Suprapubic skin (tissue), 4 donors: ENCODE data around the gene GULP1. TPM values are rescaled to one million over a fixed set of nuclear protein-coding genes. Genes with fewer than 3 reads are reported as not detected.
"Not testable (repeated sequence)": the region's sequence is repeated elsewhere in the genome, so short reads cannot be mapped to it uniquely, and the experiment has no call there.

Source experiments
- DNase-seq, 2 donors: peaks; one replicate each; pipeline ENCODE4 v3.0.0-alpha.2; 2019; ENCODE audit warnings: low spot score in 2 of 2
- H3K27ac ChIP-seq: fragments of 200-600 bp; sonication (generic); one replicate; pipeline ENCODE4 v1.5.1; 2019
- H3K27me3 ChIP-seq: fragments of 200-600 bp; sonication (generic); one replicate; pipeline ENCODE4 v1.5.1; 2019
- H3K36me3 ChIP-seq: fragments of 200-600 bp; sonication (generic); one replicate; pipeline ENCODE4 v1.5.1; 2019
- H3K4me1 ChIP-seq: fragments of 200-600 bp; sonication (generic); one replicate; pipeline ENCODE4 v1.5.1; 2019
- H3K4me3 ChIP-seq: fragments of 200-600 bp; sonication (generic); one replicate; pipeline ENCODE4 v1.5.1; 2019; ENCODE audit warnings: mild to moderate bottlenecking
- H3K9me3 ChIP-seq: fragments of 200-600 bp; sonication (generic); one replicate; pipeline ENCODE4 v1.5.1; 2019
- CTCF ChIP-seq, 2 donors: fragments of 200-600 bp in 1 of 2; fragments of 450-650 bp in 1 of 2; sonication (generic) in 1 of 2; IDR thresholded peaks; one replicate each; pipeline ENCODE4 v1.5.1; 2016 to 2019; ENCODE audit warnings: antibody characterized with exemption in 2 of 2, mild to moderate bottlenecking in 1 of 2, moderate library complexity in 1 of 2
- EP300 ChIP-seq: sonication (generic); formaldehyde crosslinking; IDR thresholded peaks from one replicate; pipeline ENCODE4 v1.6.1; 2017; ENCODE audit warnings: antibody characterized with exemption
- POLR2A ChIP-seq, 2 donors: fragments of 450-650 bp; IDR thresholded peaks; one replicate each; pipeline ENCODE4 v1.6.1; 2017; ENCODE audit warnings: antibody characterized with exemption in 2 of 2, mild to moderate bottlenecking in 2 of 2, moderate library complexity in 2 of 2
- POLR2AphosphoS5 ChIP-seq, 3 donors: sonication (generic); formaldehyde crosslinking; IDR thresholded peaks; one replicate each; pipeline ENCODE4 v1.6.1; 2017; ENCODE audit warnings: antibody characterized with exemption in 3 of 3
- WGBS: methylation state at CpG from one replicate; pipeline ENCODE4 v1.1.5; 2018; 5-methylcytosine and 5-hydroxymethylcytosine counted together
- total RNA-seq, 4 donors: library from RNA; depleted of rRNA; stranded (reverse); fragments of >200 nt; gene quantifications; one replicate each; pipeline ENCODE4 v1.1.0, GENCODE V29; 2016

GULP1 gene
- total RNA-seq, 4 donors from 2014 or later: 14.3 to 21.3 (median 17.5) TPM

GRCh38 chr2:188280811-188281222 lies 10.9 kb upstream of the GULP1 start:
- WGBS: 51% methylated on average over 2 of the region's 2 CpGs
- Histone ChIP-seq H3K4me3 (no peak overlapping the region), H3K36me3 (no peaks in the 10 kb centered on the region), H3K27me3 (no peaks in the 10 kb centered on the region), H3K27ac (no peak overlapping the region), H3K4me1 (no peaks in the 10 kb centered on the region), H3K9me3 (no peaks in the 10 kb centered on the region)
- DNase-seq: no peak
- TF ChIP-seq EP300 (no peak), POLR2AphosphoS5 (IDR thresholded peaks at IDR 0.05) (no peak), POLR2A (IDR thresholded peaks at IDR 0.05) (no peak), CTCF (IDR thresholded peaks at IDR 0.05) (no peak)

GRCh38 chr2:188282907-188283306 lies 8.8 kb upstream of the GULP1 start:
- H3K27ac ChIP-seq: no peak overlapping the region
- H3K4me3 ChIP-seq: no peak overlapping the region
- H3K27me3 ChIP-seq: no peaks in the 10 kb centered on the region
- no peaks in the 10 kb centered on the region for H3K4me1 ChIP-seq
- no peaks in the 10 kb centered on the region for H3K36me3 ChIP-seq
- no peaks in the 10 kb centered on the region for H3K9me3 ChIP-seq
- DNase-seq: no peak
- no peak for TF ChIP-seq POLR2AphosphoS5 (IDR thresholded peaks at IDR 0.05)
- no peak for TF ChIP-seq EP300
- no peak for TF ChIP-seq CTCF (IDR thresholded peaks at IDR 0.05)
- TF ChIP-seq POLR2A (IDR thresholded peaks at IDR 0.05): no peak

- DNase-seq, H3K27ac ChIP-seq, H3K27me3 ChIP-seq, H3K9me3 ChIP-seq, H3K4me1 ChIP-seq, H3K36me3 ChIP-seq, H3K4me3 ChIP-seq: not testable (repeated sequence)
- 95% methylated on average over 3 of the region's 3 CpGs for WGBS
These were observed 7.4 kb upstream of the GULP1 start for GRCh38 chr2:188284251-188284650.

GRCh38 chr2:188285049-188285448 lies 6.6 kb upstream of the GULP1 start:
- H3K27ac ChIP-seq: no peak overlapping the region
- H3K36me3 ChIP-seq: no peaks in the 10 kb centered on the region
- H3K4me3 ChIP-seq: no peak overlapping the region
- 40% methylated on average over 5 of the region's 5 CpGs for WGBS
- TF ChIP-seq EP300 (no peak), POLR2AphosphoS5 (IDR thresholded peaks at IDR 0.05) (no peak), POLR2A (IDR thresholded peaks at IDR 0.05) (no peak), CTCF (IDR thresholded peaks at IDR 0.05) (no peak)
- H3K27me3 ChIP-seq: no peaks in the 10 kb centered on the region
- H3K4me1 ChIP-seq: no peaks in the 10 kb centered on the region
- H3K9me3 ChIP-seq: no peaks in the 10 kb centered on the region
- no peak for DNase-seq

- no peaks in the 10 kb centered on the region for H3K27me3 ChIP-seq
- no peak overlapping the region for H3K4me3 ChIP-seq
- no peak overlapping the region for H3K27ac ChIP-seq
- H3K4me1 ChIP-seq: peaks cover 3% of the 10 kb centered on the region
- TF ChIP-seq CTCF (IDR thresholded peaks at IDR 0.05) (no peak), EP300 (no peak)
- WGBS: 68% methylated on average over 2 of the region's 2 CpGs
- DNase-seq: no peak
- no peaks in the 10 kb centered on the region for H3K36me3 ChIP-seq
- H3K9me3 ChIP-seq: no peaks in the 10 kb centered on the region
These were observed 5.9 kb upstream of the GULP1 start for GRCh38 chr2:188285774-188286173.

GRCh38 chr2:188291142-188291616 lies 495 bp upstream of the GULP1 start:
- Histone ChIP-seq H3K9me3 (no peaks in the 10 kb centered on the region), H3K36me3 (no peaks in the 10 kb centered on the region), H3K4me1 (peaks cover 38% of the 10 kb centered on the region), H3K27ac (peak overlapping the region; percentile 91), H3K27me3 (no peaks in the 10 kb centered on the region), H3K4me3 (peak overlapping the region; percentile 86)
- DNase-seq: no peak
- TF ChIP-seq EP300 (no peak), CTCF (IDR thresholded peaks at IDR 0.05) (no peak), POLR2AphosphoS5 (IDR thresholded peaks at IDR 0.05) (no peak), POLR2A (IDR thresholded peaks at IDR 0.05) (no peak)
- WGBS: 16% methylated on average over 12 of the region's 12 CpGs
